Neural cell (in vitro differentiated cells): ENCODE data around the gene PIKFYVE. TPM values are rescaled to one million over a fixed set of nuclear protein-coding genes. Genes with fewer than 3 reads are reported as not detected.

Experiments used
- H2AFZ ChIP-seq: fragments of 200-600, 300-800 bp; sonication (generic), shearing (Covaris generic); 2 replicates; pipeline ENCODE4 v1.6.0; 2014; ENCODE audit warnings: low read depth, mild to moderate bottlenecking, antibody characterized with exemption, low read length, moderate library complexity
- H3F3A ChIP-seq: fragments of 200-600 bp; shearing (Covaris generic); 2 replicates; pipeline ENCODE4 v1.6.1; 2016; ENCODE audit warnings: mild to moderate bottlenecking, moderate library complexity, mixed read lengths, antibody characterized with exemption, low read length; ENCODE audit not compliant: insufficient read depth, poor library complexity, severe bottlenecking
- H3K27ac ChIP-seq: fragments of 200-600, 300-800 bp; sonication (generic), shearing (Covaris generic); 2 replicates; pipeline ENCODE4 v1.5.1; 2014; ENCODE audit warnings: mild to moderate bottlenecking, low read length, moderate library complexity
- H3K27me3 ChIP-seq: fragments of 300-800, 200-600 bp; sonication (generic), shearing (Covaris generic); 2 replicates; pipeline ENCODE4 v1.6.0; 2014; ENCODE audit warnings: mild to moderate bottlenecking, low read depth, low read length, moderate library complexity; ENCODE audit not compliant: insufficient read depth
- H3K36me3 ChIP-seq: fragments of 300-800, 200-600 bp; sonication (generic), shearing (Covaris generic); 2 replicates; pipeline ENCODE4 v1.5.1; 2014; ENCODE audit warnings: mild to moderate bottlenecking, antibody characterized with exemption, low read length, moderate library complexity; ENCODE audit not compliant: insufficient read depth
- H3K4me2 ChIP-seq: fragments of 300-800, 200-600 bp; sonication (generic), shearing (Covaris generic); 2 replicates; pipeline ENCODE4 v1.6.0; 2014; ENCODE audit warnings: mild to moderate bottlenecking, low read length
- H3K4me3 ChIP-seq: fragments of 300-800, 200-600 bp; sonication (generic), shearing (Covaris generic); 2 replicates; pipeline ENCODE4 v1.5.1; 2014; ENCODE audit warnings: mild to moderate bottlenecking, low read length, moderate library complexity
- H3K79me2 ChIP-seq: fragments of 200-600 bp; shearing (Covaris generic); replicated peaks from 2 replicates; pipeline ENCODE4 v1.6.0; 2014; ENCODE audit warnings: mild to moderate bottlenecking, low read length, moderate library complexity; ENCODE audit not compliant: insufficient read depth
- H3K9ac ChIP-seq: fragments of 300-800, 200-600 bp; sonication (generic), shearing (Covaris generic); 2 replicates; pipeline ENCODE4 v1.6.1; 2016; ENCODE audit warnings: mild to moderate bottlenecking, low read length, mixed read lengths
- H3K9me2 ChIP-seq: fragments of 200-600 bp; shearing (Covaris generic); 2 replicates; pipeline ENCODE4 v1.6.1; 2016; ENCODE audit warnings: mild to moderate bottlenecking, low read length, mixed read lengths; ENCODE audit not compliant: insufficient read depth
- H3K9me3 ChIP-seq: fragments of 200-600, 300-800 bp; sonication (generic), shearing (Covaris generic); 2 replicates; pipeline ENCODE4 v1.6.1; 2016; ENCODE audit warnings: mild to moderate bottlenecking, mixed run types, low read length, moderate library complexity, mixed read lengths
- H4K20me1 ChIP-seq: fragments of 200-600 bp; shearing (Covaris generic); 2 replicates; pipeline ENCODE4 v1.6.1; 2016; ENCODE audit warnings: mild to moderate bottlenecking, mixed run types; ENCODE audit not compliant: insufficient read depth
- CTCF ChIP-seq: fragments of 450-650 bp; IDR thresholded peaks from 2 replicates; pipeline ENCODE4 v1.5.1; 2014; ENCODE audit warnings: antibody characterized with exemption, mild to moderate bottlenecking, moderate library complexity; ENCODE audit not compliant: poor library complexity, severe bottlenecking
- EP300 ChIP-seq: fragments of 450-650 bp; conservative IDR thresholded peaks from 2 replicates; pipeline ENCODE4 v1.6.1; 2014; ENCODE audit warnings: antibody characterized with exemption, mild to moderate bottlenecking, moderate library complexity; ENCODE audit not compliant: poor library complexity, severe bottlenecking
- EZH2 ChIP-seq: fragments of 200-600, 300-800 bp; shearing (Covaris generic), sonication (generic); IDR thresholded peaks from 2 replicates; pipeline ENCODE4 v1.6.1; 2014; ENCODE audit warnings: antibody characterized with exemption, low read length, borderline replicate concordance, mild to moderate bottlenecking; ENCODE audit not compliant: insufficient read depth, poor library complexity, severe bottlenecking
- MXI1 ChIP-seq: fragments of 450-650 bp; conservative IDR thresholded peaks from 2 replicates; pipeline ENCODE4 v1.6.1; 2014; ENCODE audit warnings: antibody characterized with exemption, mild to moderate bottlenecking; ENCODE audit not compliant: poor library complexity, severe bottlenecking
- POLR2AphosphoS5 ChIP-seq: IDR thresholded peaks from 2 replicates; pipeline ENCODE4 v1.6.1; 2012
- RAD21 ChIP-seq: fragments of 450-650 bp; conservative IDR thresholded peaks from 2 replicates; pipeline ENCODE4 v1.6.1; 2014; ENCODE audit warnings: antibody characterized with exemption, mild to moderate bottlenecking, moderate library complexity
- REST ChIP-seq: IDR thresholded peaks from 2 replicates; pipeline ENCODE4 v1.6.1; 2012; ENCODE audit warnings: borderline replicate concordance
- SMC3 ChIP-seq: fragments of 450-650 bp; conservative IDR thresholded peaks from 2 replicates; pipeline ENCODE4 v1.6.1; 2014; ENCODE audit warnings: antibody characterized with exemption, mild to moderate bottlenecking, moderate library complexity; ENCODE audit not compliant: poor library complexity
- TAF1 ChIP-seq: IDR thresholded peaks from 2 replicates; pipeline ENCODE4 v1.6.1; 2012; ENCODE audit warnings: low read depth
- polyA plus RNA-seq: library from polyadenylated mRNA; depleted of rRNA; stranded (reverse); fragments of >200 nt; gene quantifications from 2 replicates; pipeline ENCODE4 v1.2.3, GENCODE V29; 2014

Gene PIKFYVE
- polyA plus RNA-seq, 1 donor from 2014 or later: 27.1 TPM

- no peaks in the 10 kb centered on the region for H3K27me3 ChIP-seq
- no peaks in the 10 kb centered on the region for H3K9me3 ChIP-seq
- H2AFZ ChIP-seq: no peak overlapping the region
- no peaks in the 10 kb centered on the region for H3K36me3 ChIP-seq
- no peak overlapping the region for H3K9ac ChIP-seq
- H4K20me1 ChIP-seq: no peaks in the 10 kb centered on the region
- H3K9me2 ChIP-seq: no peaks in the 10 kb centered on the region
- no peaks in the 10 kb centered on the region for H3K79me2 ChIP-seq
- no peak for TF ChIP-seq EZH2
- no peak for TF ChIP-seq POLR2AphosphoS5
- TF ChIP-seq MXI1: no peak
- TF ChIP-seq REST: no peak
- no peak for TF ChIP-seq CTCF
- TF ChIP-seq SMC3: no peak
- TF ChIP-seq RAD21: no peak
- no peak for TF ChIP-seq EP300
- TF ChIP-seq TAF1: no peak
- no peaks in the 10 kb centered on the region for H3F3A ChIP-seq
- no peak overlapping the region for H3K27ac ChIP-seq
- H3K4me3 ChIP-seq: no peak overlapping the region
- H3K4me2 ChIP-seq: no peak overlapping the region
Observed at GRCh38 chr2:208228476-208228875, 37.6 kb upstream of the PIKFYVE start.

DNA sequence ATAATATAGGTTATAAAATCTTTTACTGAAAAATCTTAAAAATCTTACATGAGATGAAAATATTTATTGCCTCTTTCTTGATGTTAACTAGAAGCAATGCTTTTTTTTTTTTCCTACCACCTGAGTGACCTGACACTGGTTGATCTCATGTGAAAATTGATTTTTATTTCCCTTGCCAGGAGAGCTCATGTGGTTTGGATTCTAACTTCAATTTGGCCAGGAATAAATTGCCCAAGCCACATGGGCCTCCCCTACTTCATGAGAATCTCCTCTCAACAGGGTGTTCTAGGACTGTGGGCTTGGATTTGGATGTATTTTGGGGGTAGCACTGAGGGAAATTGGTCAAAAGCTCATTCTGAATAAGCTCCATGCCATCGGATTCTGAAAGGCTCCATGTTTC is 31.3 kb upstream of the PIKFYVE start:
- H3K4me3 ChIP-seq: no peak overlapping the region
- H3K9ac ChIP-seq: no peak overlapping the region
- no peaks in the 10 kb centered on the region for H3K9me3 ChIP-seq
- no peaks in the 10 kb centered on the region for H4K20me1 ChIP-seq
- no peak overlapping the region for H3K27ac ChIP-seq
- H3K36me3 ChIP-seq: peaks cover 3% of the 10 kb centered on the region
- TF ChIP-seq EP300: no peak
- no peak for TF ChIP-seq EZH2
- no peak for TF ChIP-seq CTCF
- TF ChIP-seq POLR2AphosphoS5: no peak
- no peak for TF ChIP-seq MXI1
- TF ChIP-seq RAD21: no peak
- TF ChIP-seq TAF1: no peak
- no peak for TF ChIP-seq SMC3
- TF ChIP-seq REST: no peak
- H3K79me2 ChIP-seq: no peaks in the 10 kb centered on the region
- H3K27me3 ChIP-seq: no peaks in the 10 kb centered on the region
- no peak overlapping the region for H2AFZ ChIP-seq
- H3K4me2 ChIP-seq: no peak overlapping the region
- H3K9me2 ChIP-seq: no peaks in the 10 kb centered on the region
- peaks cover 5% of the 10 kb centered on the region for H3F3A ChIP-seq
